ENCODE data around the gene GNPAT.

Gene GNPAT

GRCh38 chr1:231318568-231318967 lies 77.6 kb downstream of the GNPAT start:
- Histone ChIP-seq H3K4me3 (ENCODE audit: low read depth, low read length) (no peak overlapping the region), H3K9me3 (ENCODE audit: control insufficient read depth, insufficient read depth, low read depth, low read length) (no peaks in the 10 kb centered on the region), H3K27ac (ENCODE audit: extremely low read depth, low read depth, low read length) (no peak overlapping the region), H3K4me1 (ENCODE audit: control insufficient read depth, insufficient read depth, low read length) (no peaks in the 10 kb centered on the region), H3K36me3 (ENCODE audit: control insufficient read depth in 2 of 2, insufficient read depth in 1 of 2, low read length in 2 of 2) (no peaks in the 10 kb centered on the region)
- ChIA-PET POLR2A (interaction anchor here (1.6 kb wide), 1 partner anchor 19 kb away, joined by 5 read pairs; the partner anchor contains the start of gene EXOC8), CTCF (interaction anchor here (0.7 kb wide), 1 partner anchor 78 kb away, joined by 3 read pairs; no protein-coding TSS in a partner anchor)
- TF ChIP-seq ZNF610 (tag by site-specific recombination; IDR thresholded peaks at IDR 0.05; ENCODE audit: borderline replicate concordance): no peak
- TF ChIP-seq MEIS1 (CRISPR knock-in tag; IDR thresholded peaks at IDR 0.05; ENCODE audit: borderline replicate concordance): no peak
- TF ChIP-seq MZF1 (tag by site-specific recombination; IDR thresholded peaks at IDR 0.05; ENCODE audit: borderline replicate concordance): no peak
- TF ChIP-seq ZNF202 (tag by site-specific recombination; IDR thresholded peaks at IDR 0.05; ENCODE audit: borderline replicate concordance): no peak
- TF ChIP-seq GLI2 (tag by site-specific recombination; IDR thresholded peaks at IDR 0.05; ENCODE audit: borderline replicate concordance, low read depth): no peak
- TF ChIP-seq ZSCAN4 (tag by site-specific recombination; IDR thresholded peaks at IDR 0.05): no peak
- no peak for TF ChIP-seq ZNF76 (tag by site-specific recombination; IDR thresholded peaks at IDR 0.05; ENCODE audit: borderline replicate concordance, low read depth)
- no peak for TF ChIP-seq ZNF529 (tag by site-specific recombination; IDR thresholded peaks at IDR 0.05; ENCODE audit: insufficient replicate concordance)
- TF ChIP-seq ZNF157 (tag by site-specific recombination; IDR thresholded peaks at IDR 0.05): no peak
- no peak for TF ChIP-seq ZNF239 (tag by site-specific recombination; IDR thresholded peaks at IDR 0.05)
- TF ChIP-seq ZNF175 (tag by site-specific recombination; IDR thresholded peaks at IDR 0.05): no peak
- TF ChIP-seq ZNF248 (tag by site-specific recombination; IDR thresholded peaks at IDR 0.05): no peak
- TF ChIP-seq TRIM28 (IDR thresholded peaks at IDR 0.05; ENCODE audit: borderline replicate concordance, low read length): no peak
- no peak for TF ChIP-seq ZBTB10 (tag by site-specific recombination; IDR thresholded peaks at IDR 0.05)
- no peak for TF ChIP-seq KLF7 (tag by site-specific recombination; IDR thresholded peaks at IDR 0.05; ENCODE audit: borderline replicate concordance)
- TF ChIP-seq ZSCAN18 (tag by site-specific recombination; IDR thresholded peaks at IDR 0.05): no peak

- no peak overlapping the region for H3K27ac ChIP-seq (ENCODE audit: extremely low read depth, low read depth, low read length)
- no peaks in the 10 kb centered on the region for H3K4me1 ChIP-seq (ENCODE audit: control insufficient read depth, insufficient read depth, low read length)
- no peak for TF ChIP-seq ZNF585B (tag by site-specific recombination; IDR thresholded peaks at IDR 0.05)
- TF ChIP-seq ZFP3 (tag by site-specific recombination; IDR thresholded peaks at IDR 0.05; ENCODE audit: low read depth): no peak
- TF ChIP-seq ZNF266 (tag by site-specific recombination; IDR thresholded peaks at IDR 0.05; ENCODE audit: low read depth): no peak
- no peak for TF ChIP-seq ZNF114 (tag by site-specific recombination; IDR thresholded peaks at IDR 0.05)
- no peak for TF ChIP-seq KLF10 (tag by site-specific recombination; IDR thresholded peaks at IDR 0.05)
- no peak for TF ChIP-seq ZNF324 (tag by site-specific recombination; IDR thresholded peaks at IDR 0.05)
- no peak for TF ChIP-seq ZNF629 (tag by site-specific recombination; IDR thresholded peaks at IDR 0.05)
- no peak for TF ChIP-seq ZNF626 (tag by site-specific recombination; IDR thresholded peaks at IDR 0.05)
- TF ChIP-seq ZBTB21 (tag by site-specific recombination; IDR thresholded peaks at IDR 0.05): no peak
- TF ChIP-seq ZNF624 (tag by site-specific recombination; IDR thresholded peaks at IDR 0.05): no peak
- no peak for TF ChIP-seq ZNF354C (tag by site-specific recombination; IDR thresholded peaks at IDR 0.05; ENCODE audit: borderline replicate concordance, low read depth)
- TF ChIP-seq ZBTB8A (tag by site-specific recombination; IDR thresholded peaks at IDR 0.05): no peak
- no peaks in the 10 kb centered on the region for H3K9me3 ChIP-seq (ENCODE audit: control insufficient read depth, insufficient read depth, low read depth, low read length)
- CTCF ChIA-PET: no interaction called here
- POLR2A ChIA-PET: interaction anchor here (2.8 kb wide), 1 partner anchor 19 kb away, joined by 16 read pairs; the partner anchor contains the start of genes EXOC8 and SPRTN
- H3K36me3 ChIP-seq (ENCODE audit: control insufficient read depth in 2 of 2, insufficient read depth in 1 of 2, low read length in 2 of 2): no peaks in the 10 kb centered on the region
- H3K4me3 ChIP-seq (ENCODE audit: low read depth, low read length): no peak overlapping the region
These were observed 78.1 kb downstream of the GNPAT start for GRCh38 chr1:231319080-231319479.

Measured in HEK293 (cell line).